PC-9 (cell line): Measurements from ENCODE around the gene NCAM2. TPM values are rescaled to one million over a fixed set of nuclear protein-coding genes. Genes with fewer than 3 reads are reported as not detected.

Source experiments
- BruUV-seq: library from RNA; stranded (reverse); fragments of 400-500 nt; replicated peaks from 2 replicates; lab custom pipeline; 2021; lab: Mats Ljungman, UMichigan
- CTCF ChIA-PET: fragments of 300-600 bp; sonication (Branson Sonifier 250); formaldehyde crosslinking; loops from one replicate; lab custom pipeline; 2022; ENCODE audit warnings: antibody characterized with exemption; lab: Charles Lee
- POLR2A ChIA-PET: fragments of 300-600 bp; sonication (Branson Sonifier 250); formaldehyde crosslinking; loops from one replicate; lab custom pipeline; 2022; ENCODE audit warnings: antibody characterized with exemption; ENCODE audit not compliant: unreplicated experiment; lab: Charles Lee
- DNase-seq, 2 experiments: peaks; one replicate each; pipeline versions ENCODE4 v3.0.0 to v3.0.0-alpha.2; 2015 to 2022; ENCODE audit warnings: mixed read lengths in 1 of 2
- H2AFZ ChIP-seq: fragments of 200-600 bp; sonication (generic); 2 replicates; pipeline ENCODE4 v1.8.1; 2017; ENCODE audit warnings: antibody characterized with exemption
- H3F3A ChIP-seq: fragments of 200-600 bp; sonication (generic); 2 replicates; pipeline ENCODE4 v1.8.1; 2017; ENCODE audit warnings: antibody characterized with exemption, mild to moderate bottlenecking, low read depth; ENCODE audit not compliant: insufficient read depth
- H3K27ac ChIP-seq: fragments of 200-600 bp; sonication (generic); 2 replicates; pipeline ENCODE4 v1.6.1; 2016; ENCODE audit warnings: mixed run types
- H3K27me3 ChIP-seq: fragments of 200-600 bp; sonication (generic); 2 replicates; pipeline ENCODE4 v1.6.1; 2016; ENCODE audit warnings: low read depth, mixed run types; ENCODE audit not compliant: insufficient read depth
- H3K36me3 ChIP-seq: fragments of 200-600 bp; sonication (generic); 2 replicates; pipeline ENCODE4 v1.6.1; 2016; ENCODE audit warnings: low read depth, mixed run types
- H3K4me1 ChIP-seq: fragments of 200-600 bp; sonication (generic); replicated peaks from 2 replicates; pipeline ENCODE4 v1.6.1; 2016; ENCODE audit warnings: mixed run types; ENCODE audit not compliant: insufficient read depth
- H3K4me2 ChIP-seq: fragments of 200-600 bp; sonication (generic); 2 replicates; pipeline ENCODE4 v1.6.1; 2017; ENCODE audit warnings: mixed run types
- H3K4me3 ChIP-seq: fragments of 200-600 bp; sonication (generic); 2 replicates; pipeline ENCODE4 v1.6.1; 2016; ENCODE audit warnings: mixed run types
- H3K79me2 ChIP-seq: fragments of 200-600 bp; sonication (generic); 2 replicates; pipeline ENCODE4 v1.6.1; 2017; ENCODE audit warnings: low read depth, mixed run types
- H3K9me2 ChIP-seq: fragments of 200-600 bp; sonication (generic); 2 replicates; pipeline ENCODE4 v1.8.1; 2017; ENCODE audit warnings: mild to moderate bottlenecking; ENCODE audit not compliant: insufficient read depth
- H3K9me3 ChIP-seq: fragments of 200-600 bp; sonication (generic); 2 replicates; pipeline ENCODE4 v1.8.1; 2016; ENCODE audit warnings: low read depth; ENCODE audit not compliant: insufficient read depth
- H4K20me1 ChIP-seq: fragments of 200-600 bp; sonication (generic); 2 replicates; pipeline ENCODE4 v1.8.1; 2017; ENCODE audit not compliant: insufficient read depth
- CTCF ChIP-seq: fragments of 200-600 bp; sonication (generic); conservative IDR thresholded peaks from 2 replicates; pipeline ENCODE4 v1.6.1; 2017; ENCODE audit warnings: mixed run types, antibody characterized with exemption, mild to moderate bottlenecking, moderate library complexity
- EZH2 ChIP-seq: fragments of 200-600 bp; sonication (generic); IDR thresholded peaks from 2 replicates; pipeline ENCODE4 v1.8.0; 2017; ENCODE audit warnings: antibody characterized with exemption, low read depth
- intact Hi-C: fragments of 100-400 bp; cut with micrococcal nuclease; formaldehyde crosslinking; loops from one replicate; pipeline ENCODE4 v1.10.0; 2022; ENCODE audit not compliant: unreplicated experiment
- total RNA-seq: library from RNA; stranded (reverse); gene quantifications from 2 replicates; pipeline ENCODE4 v1.2.3, GENCODE V29; 2021

The NCAM2 gene
- total RNA-seq, 1 experiment from 2014 or later = not detected

- H3F3A ChIP-seq = no peaks in the 10 kb centered on the region
- H3K4me3 ChIP-seq = no peak overlapping the region
- no peak overlapping the region for H2AFZ ChIP-seq
- no peaks in the 10 kb centered on the region for H3K36me3 ChIP-seq
- ChIA-PET POLR2A (no interaction called here), CTCF (no interaction called here)
- BruUV-seq = no TSS peak
- no peak for TF ChIP-seq EZH2
- TF ChIP-seq CTCF = no peak
- H3K27ac ChIP-seq = no peak overlapping the region
- no peaks in the 10 kb centered on the region for H3K79me2 ChIP-seq
- intact Hi-C loops = no loop called here
- DNase-seq = no peak
- no peaks in the 10 kb centered on the region for H4K20me1 ChIP-seq
- no peak overlapping the region for H3K4me2 ChIP-seq
- peaks cover 6% of the 10 kb centered on the region; the same call in 1 of the 2 replicates for H3K27me3 ChIP-seq
- H3K4me1 ChIP-seq = no peaks in the 10 kb centered on the region
- no peaks in the 10 kb centered on the region for H3K9me3 ChIP-seq
- no peaks in the 10 kb centered on the region for H3K9me2 ChIP-seq
Observed at GRCh38 chr21:20994790-20995189, 3.4 kb upstream of the NCAM2 start.

GRCh38 chr21:20996421-20997310, 1.5 kb upstream of the NCAM2 start:
- H3F3A ChIP-seq = no peaks in the 10 kb centered on the region
- no peak for DNase-seq
- POLR2A ChIA-PET = no interaction called here
- TF ChIP-seq CTCF (no peak), EZH2 (no peak)
- no peaks in the 10 kb centered on the region for H3K4me1 ChIP-seq
- intact Hi-C loops = no loop called here
- H3K9me3 ChIP-seq = no peaks in the 10 kb centered on the region
- H3K4me2 ChIP-seq = no peak overlapping the region
- H3K27ac ChIP-seq = no peak overlapping the region
- no peak overlapping the region for H2AFZ ChIP-seq
- no TSS peak for BruUV-seq
- H4K20me1 ChIP-seq = no peaks in the 10 kb centered on the region
- H3K79me2 ChIP-seq = no peaks in the 10 kb centered on the region
- no peaks in the 10 kb centered on the region for H3K36me3 ChIP-seq
- CTCF ChIA-PET = no interaction called here
- no peaks in the 10 kb centered on the region for H3K9me2 ChIP-seq
- H3K4me3 ChIP-seq = no peak overlapping the region
- H3K27me3 ChIP-seq = peaks cover 6% of the 10 kb centered on the region; the same call in 1 of the 2 replicates

GRCh38 chr21:20997311-20997635, 936 bp upstream of the NCAM2 start:
- ChIA-PET CTCF (no interaction called here), POLR2A (no interaction called here)
- intact Hi-C loops = no loop called here
- H3K4me3 ChIP-seq = no peak overlapping the region
- BruUV-seq = no TSS peak
- no peaks in the 10 kb centered on the region for H3K79me2 ChIP-seq
- no peaks in the 10 kb centered on the region for H3K9me3 ChIP-seq
- no peak overlapping the region for H3K4me2 ChIP-seq
- H4K20me1 ChIP-seq = no peaks in the 10 kb centered on the region
- H2AFZ ChIP-seq = no peak overlapping the region
- no peaks in the 10 kb centered on the region for H3K36me3 ChIP-seq
- H3K4me1 ChIP-seq = no peaks in the 10 kb centered on the region
- no peak overlapping the region for H3K27ac ChIP-seq
- H3K9me2 ChIP-seq = no peaks in the 10 kb centered on the region
- TF ChIP-seq CTCF (no peak), EZH2 (no peak)
- H3F3A ChIP-seq = no peaks in the 10 kb centered on the region
- no peak for DNase-seq
- H3K27me3 ChIP-seq = peaks cover 6% of the 10 kb centered on the region; the same call in 1 of the 2 replicates
